ENCODE results near the gene EHD4.

GRCh38 chr15:41860049-41860828 is 112.1 kb downstream of the EHD4 start:
- no peak for TF ChIP-seq CTCF (IDR thresholded peaks at IDR 0.05)
- TF ChIP-seq POLR2A (IDR thresholded peaks at IDR 0.05): no peak
- no peak for TF ChIP-seq POLR2AphosphoS5 (IDR thresholded peaks at IDR 0.05)
